H1 (cell line): ENCODE results near the gene CARM1. TPM values are rescaled to one million over a fixed set of nuclear protein-coding genes. Genes with fewer than 3 reads are reported as not detected.

Experiments used
- BCL11A ChIP-seq, 2 experiments: IDR thresholded peaks; one replicate each; pipeline ENCODE4 v1.6.1; 2011; ENCODE audit warnings: low read depth in 2 of 2, low read length in 2 of 2, mild to moderate bottlenecking in 2 of 2
- BRCA1 ChIP-seq: IDR thresholded peaks from 2 replicates; pipeline ENCODE4 v1.6.1; 2012; ENCODE audit warnings: low read depth, low read length, improper control_type of control experiment
- CBX5 ChIP-seq: fragments of 300-800, 300-1000 bp; sonication (generic); IDR thresholded peaks from 2 replicates; pipeline ENCODE4 v1.7.1; 2016; ENCODE audit warnings: antibody characterized with exemption, low read length, low read depth
- CREB1 ChIP-seq: IDR thresholded peaks from 2 replicates; pipeline ENCODE4 v1.6.1; 2012; ENCODE audit warnings: inconsistent platforms
- EP300 ChIP-seq, 2 experiments: IDR thresholded peaks; 1 replicate in 1 of 2; 2 replicates in 1 of 2; pipeline ENCODE4 v1.6.1; 2011 to 2012; ENCODE audit warnings: low read depth in 2 of 2, low read length in 2 of 2, mild to moderate bottlenecking in 2 of 2, borderline replicate concordance in 1 of 2, inconsistent platforms in 1 of 2, moderate library complexity in 1 of 2
- FOSL1 ChIP-seq: IDR thresholded peaks from 2 replicates; pipeline ENCODE4 v1.6.1; 2011; ENCODE audit warnings: mild to moderate bottlenecking, low read depth, low read length, moderate library complexity; ENCODE audit not compliant: insufficient read depth
- JUND ChIP-seq: IDR thresholded peaks from 2 replicates; pipeline ENCODE4 v1.6.1; 2011; ENCODE audit warnings: mild to moderate bottlenecking, improper control_type of control experiment, low read length
- KDM1A ChIP-seq: fragments of 200-600, 300-600 bp; sonication (generic); IDR thresholded peaks from 2 replicates; pipeline ENCODE4 v1.7.1; 2016; ENCODE audit warnings: mild to moderate bottlenecking, low read length, borderline replicate concordance
- KDM4A ChIP-seq: IDR thresholded peaks from one replicate; pipeline ENCODE4 v1.7.1; 2012; ENCODE audit warnings: low read depth, mild to moderate bottlenecking, moderate library complexity, low read length, inconsistent platforms; ENCODE audit not compliant: severe bottlenecking
- NRF1 ChIP-seq: IDR thresholded peaks from 2 replicates; pipeline ENCODE4 v1.6.1; 2011; ENCODE audit warnings: mild to moderate bottlenecking, low read depth, low read length, improper control_type of control experiment
- POLR2A ChIP-seq, 2 experiments: IDR thresholded peaks; 1 replicate in 1 of 2; 2 replicates in 1 of 2; pipeline ENCODE4 v1.6.1; 2011; ENCODE audit warnings: low read depth in 2 of 2, low read length in 2 of 2, mild to moderate bottlenecking in 2 of 2; ENCODE audit errors: control extremely low read depth in 1 of 2
- POU5F1 ChIP-seq: IDR thresholded peaks from 2 replicates; pipeline ENCODE4 v1.6.1; 2011; ENCODE audit warnings: low read depth, mild to moderate bottlenecking, low read length, moderate library complexity
- RNF2 ChIP-seq: fragments of 200-900, 300-1000 bp; sonication (generic); IDR thresholded peaks from 2 replicates; pipeline ENCODE4 v1.7.1; 2016; ENCODE audit warnings: borderline replicate concordance, low read depth, mild to moderate bottlenecking, antibody characterized with exemption, low read length; ENCODE audit not compliant: poor library complexity, severe bottlenecking; ENCODE audit errors: missing control alignments
- SRF ChIP-seq: IDR thresholded peaks from 2 replicates; pipeline ENCODE4 v1.6.1; 2011; ENCODE audit warnings: mild to moderate bottlenecking, low read depth, low read length, moderate library complexity
- TAF7 ChIP-seq: optimal IDR thresholded peaks from 2 replicates; pipeline ENCODE3; 2011; ENCODE audit warnings: low read depth, mild to moderate bottlenecking, inconsistent platforms, low read length, moderate library complexity, borderline replicate concordance
- TEAD4 ChIP-seq: IDR thresholded peaks from 2 replicates; pipeline ENCODE4 v1.6.1; 2012; ENCODE audit warnings: low read depth, low read length, inconsistent platforms, mixed read lengths
- ZNF274 ChIP-seq: IDR thresholded peaks from 2 replicates; pipeline ENCODE4 v1.7.0; 2012; ENCODE audit warnings: low read length, borderline replicate concordance; ENCODE audit errors: extremely low read depth
- polyA plus RNA-seq, 7 experiments: library from polyadenylated mRNA; depleted of rRNA in 3 of 7; stranded (reverse) in 5 of 7; unstranded in 2 of 7; fragments of >200 nt in 5 of 7; fragments of 200-250 nt in 2 of 7; gene quantifications; 1 replicate in 5 of 7; 2 replicates in 1 of 7; 4 replicates in 1 of 7; pipeline versions ENCODE4 v1.2.1 to v1.2.3, GENCODE V29; 2011 to 2013; ENCODE audit warnings: missing spikeins in 2 of 7, mixed read lengths in 2 of 7
- total RNA-seq: library from RNA; stranded (reverse); fragmentation: NEBNext Ultra II Directional; extraction: Animal tissue kit (Norgen Biotek cat#: 25700); gene quantifications from 2 replicates; pipeline ENCODE4 v1.2.1, GENCODE V29; 2021
- TF ChIP-seq, protein P1 (sequence below), 3 experiments: IDR thresholded peaks; 1 replicate in 2 of 3; 2 replicates in 1 of 3; pipeline versions ENCODE4 v1.5.1 to v1.6.1; 2011; ENCODE audit warnings: low read length in 3 of 3, mild to moderate bottlenecking in 3 of 3, inconsistent platforms in 2 of 3, low read depth in 1 of 3, moderate library complexity in 1 of 3; ENCODE audit not compliant: insufficient read depth in 1 of 3; ENCODE audit errors: control extremely low read depth in 1 of 3
- TF ChIP-seq, protein P2 (sequence below): IDR thresholded peaks from 2 replicates; pipeline ENCODE4 v1.6.1; 2012; ENCODE audit warnings: inconsistent platforms
- TF ChIP-seq, protein P3 (sequence below): IDR thresholded peaks from 2 replicates; pipeline ENCODE4 v1.6.1; 2012; ENCODE audit warnings: inconsistent platforms

Gene CARM1
- total and polyA plus RNA-seq, 2 of the 8 experiments (the other 6 are each of a cell fraction or from before 2014, with no cell fraction given) = 134 to 164 TPM

DNA sequence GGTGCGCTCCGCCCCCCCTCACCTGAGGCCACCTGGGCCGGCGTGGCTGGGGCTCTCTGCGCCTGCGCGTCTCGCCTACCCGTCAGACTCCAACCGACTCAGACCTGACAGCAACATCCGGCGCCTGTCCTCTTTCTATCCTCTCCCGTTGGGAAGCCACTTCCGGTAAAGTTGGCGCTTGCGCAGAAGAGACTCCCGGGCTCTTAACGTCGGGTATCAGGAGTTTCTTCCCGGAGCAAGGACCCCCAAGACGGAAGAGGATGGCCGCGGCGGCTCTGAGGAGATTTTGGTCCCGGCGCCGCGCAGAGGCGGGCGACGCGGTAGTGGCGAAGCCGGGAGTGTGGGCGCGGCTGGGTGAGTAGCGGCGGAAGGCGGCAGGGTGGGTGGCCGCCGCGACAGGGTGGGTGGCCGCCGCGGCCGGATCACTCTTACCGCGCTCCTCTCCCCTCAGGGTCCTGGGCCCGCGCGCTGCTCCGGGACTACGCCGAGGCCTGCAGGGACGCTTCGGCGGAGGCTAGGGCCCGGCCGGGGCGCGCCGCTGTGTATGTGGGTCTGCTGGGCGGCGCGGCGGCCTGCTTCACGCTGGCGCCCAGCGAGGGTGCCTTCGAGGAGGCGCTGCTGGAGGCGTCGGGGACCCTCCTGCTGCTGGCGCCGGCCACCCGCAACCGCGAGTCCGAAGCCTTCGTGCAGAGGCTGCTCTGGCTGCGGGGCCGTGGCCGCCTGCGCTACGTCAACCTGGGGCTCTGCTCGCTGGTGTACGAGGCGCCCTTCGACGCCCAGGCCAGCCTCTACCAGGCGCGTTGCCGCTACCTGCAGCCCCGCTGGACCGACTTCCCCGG lies 57.4 kb downstream of the CARM1 start, which contains the start of the genes TIMM29 and YIPF2 (continued):
- TF ChIP-seq, protein P1, sequence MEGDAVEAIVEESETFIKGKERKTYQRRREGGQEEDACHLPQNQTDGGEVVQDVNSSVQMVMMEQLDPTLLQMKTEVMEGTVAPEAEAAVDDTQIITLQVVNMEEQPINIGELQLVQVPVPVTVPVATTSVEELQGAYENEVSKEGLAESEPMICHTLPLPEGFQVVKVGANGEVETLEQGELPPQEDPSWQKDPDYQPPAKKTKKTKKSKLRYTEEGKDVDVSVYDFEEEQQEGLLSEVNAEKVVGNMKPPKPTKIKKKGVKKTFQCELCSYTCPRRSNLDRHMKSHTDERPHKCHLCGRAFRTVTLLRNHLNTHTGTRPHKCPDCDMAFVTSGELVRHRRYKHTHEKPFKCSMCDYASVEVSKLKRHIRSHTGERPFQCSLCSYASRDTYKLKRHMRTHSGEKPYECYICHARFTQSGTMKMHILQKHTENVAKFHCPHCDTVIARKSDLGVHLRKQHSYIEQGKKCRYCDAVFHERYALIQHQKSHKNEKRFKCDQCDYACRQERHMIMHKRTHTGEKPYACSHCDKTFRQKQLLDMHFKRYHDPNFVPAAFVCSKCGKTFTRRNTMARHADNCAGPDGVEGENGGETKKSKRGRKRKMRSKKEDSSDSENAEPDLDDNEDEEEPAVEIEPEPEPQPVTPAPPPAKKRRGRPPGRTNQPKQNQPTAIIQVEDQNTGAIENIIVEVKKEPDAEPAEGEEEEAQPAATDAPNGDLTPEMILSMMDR (IDR thresholded peaks at IDR 0.05; ENCODE audit: control extremely low read depth in 1 of 3, insufficient read depth in 1 of 3, low read depth in 1 of 3, low read length in 3 of 3) = peak in 1 of 3 experiments; percentile 17; a peak in 1 of 4 replicates
- TF ChIP-seq POLR2A (IDR thresholded peaks at IDR 0.05; ENCODE audit: control extremely low read depth in 1 of 2, low read depth in 2 of 2, low read length in 2 of 2) (peak in 1 of 2 experiments; percentile 77; a peak in 2 of 3 replicates), NRF1 (peak; percentile 89), FOSL1 (no peak), ZNF274 (no peak), CBX5 (no peak), POU5F1 (0 out of 2 replicates have a peak, but pooled peaks have one; percentile 26), JUND (0 out of 2 replicates have a peak, but pooled peaks have one; percentile 54), RNF2 (no peak), TEAD4 (no peak), BRCA1 (no peak), EP300 (IDR thresholded peaks at IDR 0.05; ENCODE audit: borderline replicate concordance in 1 of 2, low read depth in 2 of 2, low read length in 2 of 2) (peak in 1 of 2 experiments; percentile 84; a peak in 1 of 3 replicates), CREB1 (peak; percentile 89), SRF (peak; percentile 71), KDM1A (no peak), TAF7 (peak; percentile 89), BCL11A (IDR thresholded peaks at IDR 0.05; ENCODE audit: low read depth in 2 of 2, low read length in 2 of 2) (no peak), KDM4A (no peak)
- TF ChIP-seq, protein P2, sequence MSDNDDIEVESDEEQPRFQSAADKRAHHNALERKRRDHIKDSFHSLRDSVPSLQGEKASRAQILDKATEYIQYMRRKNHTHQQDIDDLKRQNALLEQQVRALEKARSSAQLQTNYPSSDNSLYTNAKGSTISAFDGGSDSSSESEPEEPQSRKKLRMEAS = no peak
- TF ChIP-seq, protein P3, sequence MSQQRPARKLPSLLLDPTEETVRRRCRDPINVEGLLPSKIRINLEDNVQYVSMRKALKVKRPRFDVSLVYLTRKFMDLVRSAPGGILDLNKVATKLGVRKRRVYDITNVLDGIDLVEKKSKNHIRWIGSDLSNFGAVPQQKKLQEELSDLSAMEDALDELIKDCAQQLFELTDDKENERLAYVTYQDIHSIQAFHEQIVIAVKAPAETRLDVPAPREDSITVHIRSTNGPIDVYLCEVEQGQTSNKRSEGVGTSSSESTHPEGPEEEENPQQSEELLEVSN = peak; percentile 30; the same call in 1 of the 2 replicates
